Vagina (tissue), 2 donors: ENCODE data around the gene ZFHX3. TPM values are rescaled to one million over a fixed set of nuclear protein-coding genes. Genes with fewer than 3 reads are reported as not detected.
A peak's percentile ranks its signal among the peaks of the same experiment; 100 is the strongest.

Experiments used
- DNase-seq, 2 donors: peaks; one replicate each; pipeline ENCODE4 v3.0.0-alpha.2; 2017; ENCODE audit errors: extremely low spot score in 2 of 2
- H3K27ac ChIP-seq: fragments of 200-600 bp; sonication (generic); one replicate; pipeline ENCODE4 v1.5.1; 2019
- H3K27me3 ChIP-seq: fragments of 200-600 bp; sonication (generic); one replicate; pipeline ENCODE4 v1.5.1; 2019
- H3K36me3 ChIP-seq, 2 donors: fragments of 200-600 bp; sonication (generic); one replicate each; pipeline ENCODE4 v1.5.1; 2017 to 2019
- H3K4me1 ChIP-seq: fragments of 200-600 bp; sonication (generic); one replicate; pipeline ENCODE4 v1.5.1; 2019
- H3K4me3 ChIP-seq, 2 donors: fragments of 200-600 bp; sonication (generic); 1 replicate in 1 of 2; 2 replicates in 1 of 2; pipeline ENCODE4 v1.5.1; 2016 to 2019
- H3K9me3 ChIP-seq: fragments of 200-600 bp; sonication (generic); one replicate; pipeline ENCODE4 v1.5.1; 2019
- CTCF ChIP-seq, 3 experiments: fragments of 450-650 bp in 2 of 3; fragments of 200-600 bp in 1 of 3; sonication (generic) in 1 of 3; IDR thresholded peaks; one replicate each; pipeline ENCODE4 v1.5.1; 2017 to 2019; ENCODE audit warnings: antibody characterized with exemption in 3 of 3, mild to moderate bottlenecking in 2 of 3, moderate library complexity in 2 of 3
- POLR2A ChIP-seq, 2 donors: fragments of 450-650 bp; IDR thresholded peaks; one replicate each; pipeline ENCODE4 v1.6.1; 2017; ENCODE audit warnings: antibody characterized with exemption in 2 of 2, mild to moderate bottlenecking in 2 of 2, moderate library complexity in 2 of 2
- POLR2AphosphoS5 ChIP-seq, 2 donors: sonication (generic); formaldehyde crosslinking; IDR thresholded peaks; one replicate each; pipeline ENCODE4 v1.9.0; 2017; ENCODE audit warnings: antibody characterized with exemption in 2 of 2, mild to moderate bottlenecking in 2 of 2, low read depth in 1 of 2; ENCODE audit not compliant: insufficient read depth in 1 of 2
- intact Hi-C: fragments of 100-400 bp; cut with DNase I; formaldehyde crosslinking; loops from one replicate; pipeline ENCODE4 v1.15.1; 2023
- total RNA-seq: library from RNA; depleted of rRNA; stranded (reverse); fragments of >200 nt; gene quantifications from one replicate; pipeline ENCODE4 v1.2.3, GENCODE V29; 2016

Gene ZFHX3
- total RNA-seq, 1 donor from 2014 or later, result 28.0 TPM

GRCh38 chr16:72948238-72948829 lies 99.6 kb downstream of the ZFHX3 start:
- Histone ChIP-seq H3K9me3 (no peaks in the 10 kb centered on the region), H3K4me1 (peaks cover 10% of the 10 kb centered on the region), H3K36me3 (peaks cover 0 to 18% of the 10 kb centered on the region in 2 donors), H3K27ac (no peak overlapping the region), H3K4me3 (no peak overlapping the region), H3K27me3 (no peaks in the 10 kb centered on the region)
- intact Hi-C loops, result no loop called here
- DNase-seq, result no peak
- TF ChIP-seq POLR2A (IDR thresholded peaks at IDR 0.05) (no peak), POLR2AphosphoS5 (IDR thresholded peaks at IDR 0.05; ENCODE audit: insufficient read depth in 1 of 2, low read depth in 1 of 2) (no peak), CTCF (IDR thresholded peaks at IDR 0.05) (no peak)

- Histone ChIP-seq H3K4me1 (peaks cover 5% of the 10 kb centered on the region), H3K27me3 (no peaks in the 10 kb centered on the region), H3K36me3 (peaks cover 0 to 18% of the 10 kb centered on the region in 2 donors), H3K9me3 (no peaks in the 10 kb centered on the region), H3K4me3 (no peak overlapping the region), H3K27ac (no peak overlapping the region)
- DNase-seq, result no peak
- TF ChIP-seq CTCF (IDR thresholded peaks at IDR 0.05), result no peak
- no peak for TF ChIP-seq POLR2AphosphoS5 (IDR thresholded peaks at IDR 0.05; ENCODE audit: insufficient read depth in 1 of 2, low read depth in 1 of 2)
- no peak for TF ChIP-seq POLR2A (IDR thresholded peaks at IDR 0.05)
- intact Hi-C loops, result no loop called here
Measured at GRCh38 chr16:72947379-72948237, 100.3 kb downstream of the ZFHX3 start.

GRCh38 chr16:72946474-72947194 lies 101.3 kb downstream of the ZFHX3 start:
- Histone ChIP-seq H3K4me1 (no peaks in the 10 kb centered on the region), H3K27me3 (no peaks in the 10 kb centered on the region), H3K27ac (no peak overlapping the region), H3K36me3 (peaks cover 0 to 18% of the 10 kb centered on the region in 2 donors), H3K9me3 (no peaks in the 10 kb centered on the region), H3K4me3 (no peak overlapping the region)
- DNase-seq, result no peak
- TF ChIP-seq POLR2AphosphoS5 (IDR thresholded peaks at IDR 0.05; ENCODE audit: insufficient read depth in 1 of 2, low read depth in 1 of 2) (peak in 1 of 2 donors; percentile 22), POLR2A (IDR thresholded peaks at IDR 0.05) (no peak), CTCF (IDR thresholded peaks at IDR 0.05) (no peak)
- intact Hi-C loops, result no loop called here

GRCh38 chr16:72946063-72946462 lies 101.9 kb downstream of the ZFHX3 start:
- intact Hi-C loops, result no loop called here
- Histone ChIP-seq H3K36me3 (peaks cover 0 to 18% of the 10 kb centered on the region in 2 donors), H3K4me3 (no peak overlapping the region), H3K4me1 (no peaks in the 10 kb centered on the region), H3K27ac (no peak overlapping the region), H3K9me3 (no peaks in the 10 kb centered on the region), H3K27me3 (no peaks in the 10 kb centered on the region)
- TF ChIP-seq POLR2A (IDR thresholded peaks at IDR 0.05), result no peak
- no peak for TF ChIP-seq POLR2AphosphoS5 (IDR thresholded peaks at IDR 0.05; ENCODE audit: insufficient read depth in 1 of 2, low read depth in 1 of 2)
- TF ChIP-seq CTCF (IDR thresholded peaks at IDR 0.05), result no peak
- no peak for DNase-seq
